SJSA1 (cell line): Measurements from ENCODE around the gene POFUT2. TPM values are rescaled to one million over a fixed set of nuclear protein-coding genes. Genes with fewer than 3 reads are reported as not detected.

Source experiments
- DNase-seq, 2 experiments: peaks; one replicate each; pipeline ENCODE4 v3.0.0-alpha.2; 2015 to 2020; ENCODE audit warnings: low spot score in 2 of 2, low read depth in 1 of 2
- H3K27ac ChIP-seq: fragments of 250-450 bp; sonication (Bioruptor Pico); 2 replicates; pipeline ENCODE4 v1.5.1; 2020; ENCODE audit warnings: mild to moderate bottlenecking, moderate library complexity
- H3K27me3 ChIP-seq: fragments of 250-450 bp; sonication (Bioruptor Pico); replicated peaks from 2 replicates; pipeline ENCODE4 v1.5.1; 2020; ENCODE audit warnings: mild to moderate bottlenecking, moderate library complexity
- H3K36me3 ChIP-seq: fragments of 250-450 bp; sonication (Bioruptor Pico); 2 replicates; pipeline ENCODE4 v1.5.1; 2020; ENCODE audit warnings: mild to moderate bottlenecking
- H3K4me1 ChIP-seq: fragments of 250-450 bp; sonication (Bioruptor Pico); replicated peaks from 2 replicates; pipeline ENCODE4 v1.6.1; 2021; ENCODE audit warnings: mild to moderate bottlenecking
- H3K4me3 ChIP-seq: fragments of 250-450 bp; sonication (Bioruptor Pico); 2 replicates; pipeline ENCODE4 v1.5.1; 2020; ENCODE audit warnings: mild to moderate bottlenecking
- H3K9me3 ChIP-seq: fragments of 250-450 bp; sonication (Bioruptor Pico); replicated peaks from 2 replicates; pipeline ENCODE4 v1.5.1; 2020; ENCODE audit warnings: mild to moderate bottlenecking
- total RNA-seq: library from RNA; depleted of rRNA; stranded (reverse); fragments of >200 nt; shearing (Covaris generic); gene quantifications from 2 replicates; pipeline ENCODE4 v1.2.3, GENCODE V29; 2014

POFUT2 gene
- total RNA-seq, 1 experiment from 2014 or later, result 42.0 TPM

DNA sequence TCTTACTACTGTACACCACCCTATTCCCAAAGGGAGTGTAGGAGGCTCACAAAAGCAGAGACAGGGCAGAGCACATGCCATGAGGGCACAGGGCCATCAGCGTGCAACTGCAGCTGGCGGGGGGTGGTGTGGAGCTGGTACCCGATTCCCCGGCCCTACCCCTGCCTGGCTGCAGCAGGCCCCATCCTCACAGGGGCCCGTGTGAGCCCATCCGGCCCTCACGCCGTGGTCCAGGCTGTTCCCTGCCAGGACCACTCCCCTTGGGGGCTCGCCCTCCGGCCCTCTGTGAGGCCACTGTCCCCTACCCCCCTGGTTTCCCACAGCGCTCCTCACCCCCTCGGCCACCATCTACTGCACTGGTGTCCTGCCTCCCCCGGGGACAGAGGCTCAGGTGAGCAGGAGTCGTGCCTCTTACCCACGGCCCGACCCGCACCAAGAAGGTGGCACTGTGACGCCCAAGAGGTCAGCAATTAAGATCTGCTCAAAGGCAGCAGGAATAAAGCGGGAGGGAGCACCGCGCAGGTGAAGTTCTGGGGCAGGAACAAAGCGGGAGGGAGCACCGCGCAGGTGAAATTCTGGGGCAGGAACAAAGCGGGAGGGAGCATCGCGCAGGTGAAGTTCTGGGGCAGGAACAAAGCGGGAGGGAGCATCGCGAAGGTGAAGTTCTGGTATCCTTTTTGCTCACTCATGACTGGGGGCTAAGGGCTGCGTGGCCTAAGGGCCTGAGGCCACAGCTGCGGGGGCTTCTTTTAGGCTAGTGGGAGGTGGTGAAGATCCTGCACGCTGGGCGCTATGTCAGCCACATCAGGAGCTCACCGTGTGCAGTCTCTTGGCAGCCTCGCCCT, 3.9 kb downstream of the POFUT2 start:
- no peaks in the 10 kb centered on the region for H3K9me3 ChIP-seq
- peak in 1 of 2 experiments; percentile 34 for DNase-seq
- H3K4me1 ChIP-seq, result peaks cover 8% of the 10 kb centered on the region
- peaks cover 69% of the 10 kb centered on the region for H3K36me3 ChIP-seq
- H3K27me3 ChIP-seq, result no peaks in the 10 kb centered on the region
- no peak overlapping the region for H3K27ac ChIP-seq
- H3K4me3 ChIP-seq, result no peak overlapping the region

DNA sequence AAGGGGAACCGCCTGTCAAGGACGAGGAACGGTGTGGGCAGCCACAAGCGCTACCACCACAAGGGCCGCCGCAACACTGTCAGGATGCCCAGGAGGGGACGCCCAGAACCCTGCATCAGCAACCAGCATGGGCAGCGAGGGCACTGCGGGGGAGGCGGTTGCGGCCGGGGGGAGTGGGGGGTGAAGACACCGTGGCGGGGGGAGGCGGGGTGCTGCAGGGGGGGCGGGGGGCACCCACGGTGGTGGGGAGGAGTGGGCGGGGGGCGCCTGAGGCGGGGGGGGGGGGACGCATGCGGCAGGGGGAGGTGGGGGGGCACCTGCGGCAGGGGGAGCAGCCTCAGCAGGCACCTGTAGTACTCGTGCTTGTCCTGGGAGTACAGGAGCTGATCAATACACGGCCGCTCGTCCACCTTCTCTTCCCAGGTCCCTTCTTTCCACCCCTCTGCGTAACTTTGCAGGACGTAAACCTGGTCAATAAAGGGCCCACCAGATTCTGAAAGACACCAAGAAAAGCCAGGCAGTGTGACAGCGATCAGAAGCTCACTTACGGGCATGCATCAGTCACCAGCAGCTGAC, 4.6 kb downstream of the POFUT2 start:
- H3K9me3 ChIP-seq, result no peaks in the 10 kb centered on the region
- peak in 1 of 2 experiments; percentile 38 for DNase-seq
- no peak overlapping the region for H3K4me3 ChIP-seq
- H3K27me3 ChIP-seq, result no peaks in the 10 kb centered on the region
- H3K4me1 ChIP-seq, result peaks cover 4% of the 10 kb centered on the region
- peaks cover 76% of the 10 kb centered on the region for H3K36me3 ChIP-seq
- H3K27ac ChIP-seq, result no peak overlapping the region

DNA sequence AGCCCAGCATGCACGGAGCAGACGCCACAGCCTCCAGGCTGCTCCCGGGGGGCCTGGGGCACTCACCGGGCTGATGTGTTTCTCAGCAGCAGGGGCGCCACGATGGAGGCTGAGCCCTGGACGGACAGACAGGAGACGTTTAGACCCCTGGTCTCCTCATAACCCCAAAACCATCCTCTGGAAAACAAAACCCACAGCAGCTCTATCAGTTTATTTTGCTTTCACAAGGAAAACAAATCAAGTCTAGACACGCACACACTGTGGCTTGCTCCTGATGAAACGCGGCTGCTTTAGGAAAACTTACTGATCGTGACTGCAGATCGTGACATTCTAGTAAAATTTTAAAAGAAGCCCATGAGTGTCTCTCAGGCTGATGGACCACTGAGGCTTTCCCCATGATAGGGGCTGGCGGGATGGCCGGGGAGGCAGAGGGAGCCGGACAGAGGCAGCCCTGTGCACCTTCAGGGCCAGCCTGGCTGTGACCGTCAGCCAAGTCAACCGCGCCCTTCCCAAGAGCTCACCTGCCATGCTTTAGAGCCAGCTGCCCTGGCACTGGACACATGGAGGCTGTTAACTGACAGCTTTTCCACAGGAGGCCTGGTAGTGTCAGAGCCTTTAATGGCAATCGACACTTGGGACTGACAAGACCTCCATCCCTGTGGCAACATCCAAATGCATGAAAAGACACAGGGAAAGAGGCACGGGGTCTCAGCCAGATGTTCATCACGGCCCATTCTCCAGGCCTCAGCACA, 5.2 kb downstream of the POFUT2 start:
- H3K27ac ChIP-seq, result no peak overlapping the region
- H3K4me3 ChIP-seq, result no peak overlapping the region
- H3K36me3 ChIP-seq, result peaks cover 83% of the 10 kb centered on the region
- H3K9me3 ChIP-seq, result no peaks in the 10 kb centered on the region
- H3K4me1 ChIP-seq, result peaks cover 4% of the 10 kb centered on the region
- peak in 1 of 2 experiments; percentile 32 for DNase-seq
- H3K27me3 ChIP-seq, result no peaks in the 10 kb centered on the region

DNA sequence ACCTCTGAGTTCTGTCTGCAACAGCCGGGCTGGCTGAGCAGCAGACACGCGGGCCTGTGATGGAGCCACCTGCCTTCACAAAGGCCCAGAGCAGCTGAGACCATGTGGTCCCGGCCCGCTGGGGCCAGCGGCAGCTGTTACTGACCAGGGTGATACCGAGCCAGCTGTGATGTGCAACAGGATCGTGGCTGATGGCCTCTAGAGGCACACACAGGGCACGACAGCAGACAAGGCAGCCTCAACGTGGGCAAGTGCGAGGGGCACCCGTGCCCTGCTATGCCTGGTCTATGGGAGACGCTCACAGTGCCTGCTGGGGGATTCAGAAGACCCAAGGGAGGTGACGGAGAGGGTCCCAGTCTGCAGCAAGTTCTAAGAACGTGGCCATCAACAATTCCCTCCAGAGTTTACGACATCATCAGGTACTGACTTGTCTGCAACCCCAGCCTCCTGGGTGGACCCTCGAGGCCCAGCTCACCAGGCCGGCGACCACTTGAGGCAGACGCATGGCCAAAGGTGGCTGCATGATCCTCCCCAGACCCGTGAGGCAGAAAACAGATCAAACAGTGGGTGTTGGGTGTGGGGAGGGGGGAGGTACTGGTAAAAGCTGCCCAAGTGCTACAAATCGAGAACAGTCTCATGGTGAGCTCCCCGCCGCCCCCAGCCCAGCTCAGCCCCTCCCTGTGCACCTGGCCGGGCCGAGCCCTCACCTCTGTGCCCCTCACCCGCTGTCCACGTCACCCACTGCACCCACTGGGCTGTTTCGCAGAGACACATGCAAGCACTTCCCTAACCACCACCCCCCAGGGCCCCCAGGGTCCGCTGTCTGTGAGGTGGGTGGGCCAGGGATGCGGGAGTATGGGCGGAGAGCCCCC, 6.0 kb downstream of the POFUT2 start:
- Histone ChIP-seq H3K9me3 (no peaks in the 10 kb centered on the region), H3K36me3 (peaks cover 89% of the 10 kb centered on the region)

DNA sequence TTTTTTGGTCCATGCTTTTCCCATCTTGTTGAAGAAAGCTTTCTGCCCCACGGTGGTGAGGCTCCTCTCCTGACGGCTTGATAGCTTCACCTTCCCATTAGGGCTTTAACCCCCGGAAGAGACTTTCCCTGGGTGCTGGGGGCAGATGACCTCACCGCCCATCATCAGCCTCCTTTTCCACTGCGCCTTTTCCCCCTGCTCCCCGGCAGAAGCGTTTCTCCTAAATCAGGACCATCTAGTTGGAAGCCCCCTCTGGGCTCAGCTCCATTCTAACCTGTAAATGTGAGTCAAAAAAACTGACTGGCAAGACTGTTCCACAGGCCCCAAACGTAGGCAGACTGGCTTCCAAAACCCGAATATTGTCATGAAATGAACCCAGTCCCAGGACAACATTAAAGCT, 6.7 kb downstream of the POFUT2 start:
- no peaks in the 10 kb centered on the region for H3K9me3 ChIP-seq

More for the DNA sequence above, 6.0 kb downstream of the POFUT2 start:
- H3K4me1 ChIP-seq, result peaks cover 2% of the 10 kb centered on the region
- H3K27me3 ChIP-seq, result no peaks in the 10 kb centered on the region
- no peak overlapping the region for H3K4me3 ChIP-seq
- no peak overlapping the region for H3K27ac ChIP-seq
- peak in 1 of 2 experiments; percentile 43 for DNase-seq

DNA sequence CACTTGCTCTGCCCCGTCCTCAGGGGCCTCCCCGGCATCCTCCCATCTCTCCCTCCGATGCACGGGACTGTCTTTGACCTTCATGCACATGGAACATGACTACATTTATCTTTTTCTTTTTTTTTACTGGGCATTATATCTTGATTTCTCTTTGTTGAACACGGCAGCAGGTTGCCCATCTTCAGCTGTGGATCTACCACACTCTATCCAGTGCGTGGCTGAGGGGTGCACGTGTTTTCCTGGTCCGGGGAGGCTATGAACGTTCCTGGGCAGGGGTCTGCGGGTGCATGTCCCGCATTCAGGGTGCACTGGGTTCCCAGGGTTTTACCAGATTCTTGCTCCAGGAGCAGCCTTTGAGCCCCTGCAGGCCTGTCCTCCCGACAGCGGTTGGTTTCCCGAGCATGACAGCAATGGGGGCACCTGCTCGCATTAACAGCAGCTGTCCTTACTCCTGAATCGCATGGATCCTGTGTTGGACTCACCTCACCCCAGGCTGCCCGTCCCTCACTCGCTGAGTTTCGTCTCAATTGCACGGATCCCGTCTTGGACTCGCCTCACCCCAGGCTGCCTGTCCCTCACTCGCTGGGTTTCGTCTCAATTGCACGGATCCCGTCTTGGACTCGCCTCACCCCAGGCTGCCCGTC, 7.4 kb downstream of the POFUT2 start:
- Histone ChIP-seq H3K27me3 (no peaks in the 10 kb centered on the region), H3K4me3 (no peak overlapping the region), H3K27ac (no peak overlapping the region), H3K9me3 (no peaks in the 10 kb centered on the region), H3K36me3 (peaks cover 88% of the 10 kb centered on the region), H3K4me1 (no peaks in the 10 kb centered on the region)
- DNase-seq, result peak in 1 of 2 experiments; percentile 35

More for the DNA sequence above, 6.7 kb downstream of the POFUT2 start:
- Histone ChIP-seq H3K4me3 (no peak overlapping the region), H3K4me1 (no peaks in the 10 kb centered on the region), H3K36me3 (peaks cover 88% of the 10 kb centered on the region), H3K27me3 (no peaks in the 10 kb centered on the region), H3K27ac (no peak overlapping the region)
- DNase-seq, result no peak

DNA sequence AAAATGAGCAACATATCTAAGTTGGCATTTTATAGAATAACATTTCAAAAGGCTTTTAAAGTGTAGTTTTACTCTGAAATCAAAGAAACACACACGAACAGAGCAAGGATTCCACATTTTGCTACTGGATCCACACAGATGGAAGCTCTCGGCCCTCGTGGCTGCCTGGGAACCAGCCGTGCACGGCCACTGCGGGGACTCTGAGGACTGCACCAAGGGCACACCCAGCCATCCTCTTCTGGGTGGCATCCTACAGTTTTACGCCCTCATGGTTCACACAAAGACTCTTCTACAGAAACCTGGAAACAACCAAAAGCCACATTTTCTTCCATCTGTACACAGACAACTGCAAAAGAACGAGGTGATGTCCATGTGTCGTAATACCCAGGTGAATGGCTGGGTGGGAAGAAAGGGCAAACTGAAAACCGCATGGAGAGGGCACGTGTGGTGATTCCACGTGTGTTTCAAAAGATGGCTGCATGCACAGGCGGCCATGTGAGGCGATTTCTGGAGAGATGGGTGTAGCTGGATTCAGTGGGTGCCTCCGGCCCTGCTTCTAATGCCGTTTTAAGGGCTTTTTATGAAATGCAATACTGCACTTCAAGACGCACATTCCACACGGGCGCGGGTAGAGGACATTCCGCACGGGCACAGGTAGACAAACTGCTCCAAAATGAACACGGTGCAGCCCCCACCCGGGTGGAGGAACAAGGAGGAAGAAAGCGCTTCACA, 8.1 kb downstream of the POFUT2 start:
- peak in 1 of 2 experiments; percentile 37 for DNase-seq
- Histone ChIP-seq H3K36me3 (peaks cover 88% of the 10 kb centered on the region), H3K4me3 (no peak overlapping the region), H3K27ac (no peak overlapping the region), H3K4me1 (no peaks in the 10 kb centered on the region), H3K27me3 (no peaks in the 10 kb centered on the region), H3K9me3 (no peaks in the 10 kb centered on the region; the same call in 1 of the 2 replicates)

DNA sequence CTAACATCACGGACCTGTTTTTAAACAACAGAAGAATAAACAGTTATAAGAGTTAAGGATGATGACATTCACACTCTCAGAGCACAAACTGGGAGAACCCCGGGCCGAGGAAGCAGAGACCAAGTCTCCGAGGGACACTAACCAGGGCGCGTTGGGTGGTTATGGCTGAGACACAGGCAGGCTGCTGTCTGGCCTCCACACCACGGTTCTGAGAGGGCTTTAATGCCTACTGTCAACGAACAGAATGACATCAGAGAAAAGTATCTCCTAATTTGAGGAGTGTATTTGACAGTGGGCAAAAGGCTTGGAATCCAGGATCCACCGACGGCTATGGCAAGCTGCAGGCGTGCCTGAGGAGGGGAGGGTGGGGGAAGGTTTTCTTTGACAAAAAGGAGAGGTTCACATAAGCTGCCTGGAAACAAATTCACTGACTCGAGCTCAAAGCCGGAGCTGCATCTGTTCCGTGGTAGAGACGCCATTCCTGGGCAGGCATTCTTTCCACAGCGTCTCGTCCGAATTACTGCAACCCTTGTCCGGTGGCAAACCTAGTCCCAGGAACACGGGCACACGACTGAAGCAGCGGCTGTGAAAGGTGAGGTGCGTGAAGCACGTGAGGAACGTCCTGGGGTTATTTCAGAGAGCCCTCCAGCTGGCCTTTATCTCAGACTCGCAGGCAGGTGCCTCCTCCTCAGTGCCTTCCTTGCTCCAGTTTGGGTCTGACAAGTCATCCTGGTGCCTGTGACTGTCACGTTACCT, 9.4 kb downstream of the POFUT2 start:
- Histone ChIP-seq H3K36me3 (peaks cover 88% of the 10 kb centered on the region), H3K27me3 (no peaks in the 10 kb centered on the region), H3K27ac (no peak overlapping the region)

DNA sequence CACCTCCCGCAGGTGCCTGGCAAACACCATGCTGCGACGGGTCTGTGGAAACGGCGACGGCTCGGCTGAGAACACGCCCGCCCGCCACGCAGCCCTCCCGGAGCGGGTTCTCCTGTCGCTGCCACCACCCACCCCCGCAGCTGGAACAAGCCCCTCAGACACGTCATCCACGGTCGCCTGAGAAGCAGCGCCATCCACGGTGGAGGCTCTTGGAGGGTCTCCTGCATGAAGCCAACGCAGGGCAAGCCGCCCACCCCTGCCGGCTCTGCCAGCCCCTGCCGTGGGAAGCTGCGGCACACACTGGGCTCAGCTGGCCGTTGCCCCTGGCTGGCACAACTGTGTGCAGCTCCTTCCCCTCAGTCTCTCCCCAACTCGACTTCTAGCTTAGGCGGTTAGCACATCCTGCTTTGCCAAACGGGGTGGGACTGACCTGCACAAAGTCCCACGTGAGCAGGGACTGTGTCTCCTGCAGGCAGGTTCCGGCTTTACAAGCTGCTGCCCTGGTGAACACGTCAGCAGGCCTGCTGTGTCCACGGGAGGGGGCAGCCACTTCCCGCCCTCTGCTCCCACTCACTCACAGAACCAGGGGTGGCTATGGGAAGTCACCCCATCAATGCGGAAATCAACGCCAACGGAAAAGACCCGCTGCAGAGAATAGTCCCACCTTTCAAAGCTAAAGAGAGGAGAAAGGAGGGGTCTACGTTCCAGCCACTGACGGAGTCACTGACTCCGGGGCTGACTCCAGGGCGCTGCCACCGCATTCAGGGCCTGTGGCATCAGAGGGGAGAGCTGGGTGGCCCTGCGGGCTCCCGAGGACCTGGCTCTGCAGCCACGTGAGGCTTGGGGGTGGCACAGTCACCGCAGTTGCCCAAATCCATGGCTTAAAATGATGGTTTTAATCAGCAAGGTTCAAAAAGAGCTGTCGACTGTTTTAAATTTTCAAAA, 10.3 kb downstream of the POFUT2 start:
- H3K36me3 ChIP-seq, result peaks cover 92% of the 10 kb centered on the region

More for the DNA sequence above, 9.4 kb downstream of the POFUT2 start:
- DNase-seq, result peak in 1 of 2 experiments; percentile 33
- H3K4me3 ChIP-seq, result no peak overlapping the region
- no peaks in the 10 kb centered on the region for H3K4me1 ChIP-seq
- H3K9me3 ChIP-seq, result peaks cover 3% of the 10 kb centered on the region; the same call in 1 of the 2 replicates

DNA sequence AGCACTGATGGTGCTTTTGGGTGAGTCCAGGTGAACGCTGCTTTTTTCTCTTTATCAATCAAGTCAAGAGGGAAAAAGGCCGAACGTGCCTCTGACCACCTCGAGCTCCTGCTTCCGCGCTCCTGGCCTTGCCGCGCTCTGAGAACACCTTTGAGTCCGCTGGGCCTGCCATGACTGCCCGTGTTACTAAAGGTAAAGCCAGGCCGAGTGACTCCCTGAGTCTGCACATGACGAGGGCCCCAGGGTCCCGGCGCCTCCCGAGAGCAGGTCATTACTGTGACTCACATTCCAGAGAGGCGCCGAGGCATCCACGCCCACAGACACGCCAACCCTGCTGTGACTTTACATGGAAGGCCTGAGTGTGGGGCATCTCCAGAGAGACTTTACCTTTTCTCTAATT, 11.1 kb downstream of the POFUT2 start:
- peaks cover 92% of the 10 kb centered on the region for H3K36me3 ChIP-seq
- H3K4me1 ChIP-seq, result no peaks in the 10 kb centered on the region
- peak in 1 of 2 experiments; percentile 41 for DNase-seq
- H3K27ac ChIP-seq, result no peak overlapping the region
- H3K9me3 ChIP-seq, result peaks cover 7% of the 10 kb centered on the region; the same call in 1 of the 2 replicates
- no peaks in the 10 kb centered on the region for H3K27me3 ChIP-seq
- H3K4me3 ChIP-seq, result no peak overlapping the region

More for the DNA sequence above, 10.3 kb downstream of the POFUT2 start:
- DNase-seq, result peak in 1 of 2 experiments; percentile 41
- Histone ChIP-seq H3K27ac (no peak overlapping the region), H3K4me1 (no peaks in the 10 kb centered on the region), H3K9me3 (peaks cover 3% of the 10 kb centered on the region; the same call in 1 of the 2 replicates), H3K27me3 (no peaks in the 10 kb centered on the region), H3K4me3 (no peak overlapping the region)
